GM19395 (cell line): ENCODE measurements around the gene GIGYF1.
A peak's percentile ranks its signal among the peaks of the same experiment; 100 is the strongest.
"Not testable (repeated sequence)": the region's sequence is repeated elsewhere in the genome, so short reads cannot be mapped to it uniquely, and the experiment has no call there.

Source experiments
- ATAC-seq: cut with Tn5 transposase; IDR thresholded peaks from one replicate; pipeline ENCODE4 v1.9.1; 2021; ENCODE audit warnings: mild to moderate bottlenecking, moderate library complexity; ENCODE audit not compliant: unreplicated experiment

GIGYF1 gene

GRCh38 chr7:100694098-100694745, at the start of gene GIGYF1:
GIGYF1 (minus strand) TSS chr7:100694250; CDS start chr7:100688238, 6,012 bp downstream.
- peak; percentile 52 for ATAC-seq

GRCh38 chr7:100739934-100740333, 45.9 kb upstream of the GIGYF1 start:
- no peak for ATAC-seq

- ATAC-seq, result no peak
Observed at GRCh38 chr7:100736671-100737070, 42.6 kb upstream of the GIGYF1 start.

- no peak for ATAC-seq
Observed at GRCh38 chr7:100735730-100736129, 41.7 kb upstream of the GIGYF1 start.

- no peak for ATAC-seq
Observed at GRCh38 chr7:100731937-100732636, 38.0 kb upstream of the GIGYF1 start.

- no peak for ATAC-seq
Observed at GRCh38 chr7:100730136-100730800, 36.2 kb upstream of the GIGYF1 start.

- ATAC-seq, result no peak
Observed at GRCh38 chr7:100728196-100728595, 34.1 kb upstream of the GIGYF1 start.

GRCh38 chr7:100726996-100727761, 33.1 kb upstream of the GIGYF1 start:
- ATAC-seq, result no peak

GRCh38 chr7:100724364-100724763, 30.3 kb upstream of the GIGYF1 start:
- ATAC-seq, result not testable (repeated sequence)

- no peak for ATAC-seq
Observed at GRCh38 chr7:100723732-100724275, 29.8 kb upstream of the GIGYF1 start.

- ATAC-seq, result no peak
Observed at GRCh38 chr7:100722480-100723212, 28.6 kb upstream of the GIGYF1 start.

- ATAC-seq, result no peak
Observed at GRCh38 chr7:100721505-100721812, 27.4 kb upstream of the GIGYF1 start.

GRCh38 chr7:100720671-100721504, 26.8 kb upstream of the GIGYF1 start:
- ATAC-seq, result no peak

- ATAC-seq, result no peak
Observed at GRCh38 chr7:100720279-100720670, 26.2 kb upstream of the GIGYF1 start, which contains the start of gene EPO. EPO (plus strand) TSS chr7:100720468; CDS start chr7:100720981, 513 bp downstream.

GRCh38 chr7:100719523-100720278, 25.7 kb upstream of the GIGYF1 start:
- no peak for ATAC-seq

- ATAC-seq, result not testable (repeated sequence)
Observed at GRCh38 chr7:100717073-100717472, 23.0 kb upstream of the GIGYF1 start.

GRCh38 chr7:100714725-100715124, 20.7 kb upstream of the GIGYF1 start:
- no peak for ATAC-seq

- ATAC-seq, result no peak
Observed at GRCh38 chr7:100711369-100711768, 17.3 kb upstream of the GIGYF1 start.

- ATAC-seq, result no peak
Observed at GRCh38 chr7:100710452-100710851, 16.4 kb upstream of the GIGYF1 start.
